Omental fat pad (tissue), 4 donors: ENCODE measurements around the gene ELL. TPM values are rescaled to one million over a fixed set of nuclear protein-coding genes. Genes with fewer than 3 reads are reported as not detected.

Experiments used
- ATAC-seq: fragments of 150-250 bp; one replicate; pipeline ENCODE4 v1.9.1; 2016; ENCODE audit warnings: mild to moderate bottlenecking, moderate library complexity; ENCODE audit not compliant: low FRiP score
- DNase-seq: peaks from one replicate; pipeline ENCODE4 v3.0.0-alpha.2; 2019; ENCODE audit warnings: low spot score
- CTCF ChIP-seq, 3 donors: fragments of 450-650 bp; IDR thresholded peaks; one replicate each; pipeline ENCODE4 v1.5.1; 2016 to 2017; ENCODE audit warnings: antibody characterized with exemption in 3 of 3, mild to moderate bottlenecking in 3 of 3, moderate library complexity in 2 of 3
- total RNA-seq, 4 donors: library from RNA; depleted of rRNA; stranded (reverse); fragments of >200 nt; gene quantifications; one replicate each; pipeline ENCODE4 v1.1.0, GENCODE V29; 2016

Gene ELL
- total RNA-seq, 4 donors from 2014 or later, result 18.1 to 43.1 (median 24.8) TPM

DNA sequence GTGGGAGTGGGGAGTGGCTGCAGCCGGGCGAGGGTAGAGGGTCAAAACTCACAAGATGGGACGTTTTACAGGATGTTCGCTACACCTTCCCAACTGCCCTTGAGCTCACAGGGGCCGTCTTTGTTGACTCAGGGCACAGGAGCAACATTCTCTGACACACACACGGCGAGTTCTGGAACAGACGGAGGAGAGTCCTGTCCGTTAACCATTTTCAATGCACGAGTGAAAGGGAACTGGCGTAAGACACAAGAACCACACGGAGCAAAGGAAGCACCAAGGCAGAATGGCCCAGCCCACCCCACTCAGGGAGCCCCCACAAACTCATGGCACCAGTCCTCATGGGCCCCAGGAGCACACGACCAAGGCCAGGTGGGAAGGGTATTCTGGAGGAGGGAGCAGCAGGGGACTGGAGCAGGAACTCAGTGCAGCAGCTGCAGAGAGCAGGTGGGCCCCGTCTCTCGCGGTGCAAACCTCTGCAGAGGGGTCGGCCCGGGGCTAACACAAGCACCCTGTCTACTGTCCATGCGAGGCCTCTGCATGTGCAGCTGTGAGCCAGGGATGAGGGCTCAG lies 46.0 kb downstream of the ELL start:
- ATAC-seq (no peak), DNase-seq (no peak)
- no peak for TF ChIP-seq CTCF (IDR thresholded peaks at IDR 0.05)

DNA sequence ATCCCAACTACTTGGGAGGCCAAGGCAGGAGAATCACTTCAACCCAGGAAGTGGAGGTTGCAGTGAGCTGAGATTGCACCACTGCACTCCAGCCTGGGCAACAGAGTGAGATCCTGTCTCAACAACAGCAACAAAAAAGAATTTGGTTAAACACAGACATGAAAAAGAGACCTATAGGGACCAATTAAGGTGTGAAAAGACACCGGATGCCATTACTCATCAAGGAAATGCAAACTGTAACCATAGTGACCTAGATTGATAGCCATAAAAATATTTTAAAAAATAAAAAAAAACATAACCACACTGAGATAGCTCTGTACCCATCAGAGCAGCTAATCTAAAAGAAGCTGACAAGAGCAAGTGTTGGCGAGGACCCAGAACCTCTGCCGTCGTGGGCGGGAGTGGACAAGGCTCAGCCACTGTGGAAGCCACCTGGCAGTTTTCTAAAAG lies 46.8 kb downstream of the ELL start:
- no peak for DNase-seq
- no peak for ATAC-seq
- TF ChIP-seq CTCF (IDR thresholded peaks at IDR 0.05), result no peak

DNA sequence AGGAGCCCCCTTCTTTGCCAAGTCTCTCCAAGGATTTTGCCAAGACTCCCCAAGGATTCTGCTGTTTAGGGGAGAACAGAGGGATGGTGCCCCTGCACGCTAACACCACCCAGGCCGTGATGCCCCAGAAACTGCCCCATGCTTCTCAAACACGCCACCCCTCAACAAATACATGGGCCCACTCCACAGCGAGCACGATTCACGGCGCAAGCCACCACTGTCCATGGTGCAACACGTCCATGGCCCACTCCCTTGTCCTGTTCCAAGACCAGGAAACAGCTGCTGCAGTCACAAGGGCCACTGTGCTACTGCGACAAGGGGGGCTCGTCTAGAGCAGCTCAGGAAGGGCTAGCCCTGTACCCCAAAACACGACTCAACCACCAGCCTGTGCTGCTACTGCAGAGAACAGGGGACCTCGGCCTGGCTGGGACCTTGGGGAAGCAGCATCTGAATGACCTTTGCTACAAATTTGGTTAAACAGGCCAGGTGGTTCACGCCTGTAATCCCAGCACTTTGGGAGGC lies 47.4 kb downstream of the ELL start:
- ATAC-seq (no peak), DNase-seq (no peak)
- TF ChIP-seq CTCF (IDR thresholded peaks at IDR 0.05), result no peak

- ATAC-seq (no peak), DNase-seq (no peak)
- TF ChIP-seq CTCF (IDR thresholded peaks at IDR 0.05), result no peak
Observed at GRCh38 chr19:18473706-18474087, 48.2 kb downstream of the ELL start.

DNA sequence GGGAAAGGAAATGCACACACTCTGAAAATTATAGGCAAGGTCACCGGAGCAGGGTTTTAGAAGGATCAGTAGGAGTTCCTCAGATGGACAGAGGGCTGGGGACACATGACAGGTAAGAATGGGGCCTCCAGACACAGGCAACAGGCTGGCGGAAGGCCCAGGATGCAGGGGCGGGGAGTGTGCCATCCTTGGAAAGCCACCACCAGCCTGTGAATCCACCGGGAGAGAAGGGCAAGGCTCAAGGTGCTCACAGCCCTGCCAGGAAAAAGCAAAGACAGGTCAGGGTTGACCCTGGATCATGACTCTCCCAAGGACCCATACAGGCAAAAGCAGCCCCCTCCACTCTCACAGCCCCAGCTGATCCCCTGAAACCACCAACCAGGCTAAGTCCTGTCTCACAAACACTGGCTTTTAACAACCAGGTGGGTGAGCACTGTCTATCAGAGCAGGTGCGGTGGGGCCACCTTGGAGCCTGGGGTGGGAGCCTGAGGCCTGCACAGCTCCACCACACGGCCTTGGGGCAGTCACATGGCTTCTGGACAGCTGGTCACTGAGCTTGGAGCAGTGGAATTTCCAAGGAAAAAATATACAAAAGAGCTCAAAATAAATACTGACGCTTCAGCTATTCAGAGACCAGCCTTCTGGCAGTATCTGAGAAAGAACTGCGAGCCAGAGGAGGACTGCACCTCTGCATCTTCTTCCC lies 48.7 kb downstream of the ELL start:
- TF ChIP-seq CTCF (IDR thresholded peaks at IDR 0.05), result no peak
- ATAC-seq, result no peak
- no peak for DNase-seq

- ATAC-seq (no peak), DNase-seq (no peak)
- no peak for TF ChIP-seq CTCF (IDR thresholded peaks at IDR 0.05)
Observed at GRCh38 chr19:18470787-18471186, 51.1 kb downstream of the ELL start.
